Upper lobe of right lung (tissue), 1 donor: Measurements from ENCODE around the gene SERPINB6. TPM values are rescaled to one million over a fixed set of nuclear protein-coding genes. Genes with fewer than 3 reads are reported as not detected.
"Not testable (repeated sequence)": the region's sequence is repeated elsewhere in the genome, so short reads cannot be mapped to it uniquely, and the experiment has no call there.

ENCODE experiments used
- ATAC-seq: fragments of 200-7000 bp; cut with Tn5 transposase; one replicate; pipeline ENCODE4 v1.9.1; 2020; ENCODE audit warnings: mild to moderate bottlenecking, moderate library complexity
- DNase-seq: peaks from one replicate; pipeline ENCODE4 v3.0.0-alpha.2; 2020
- H3K27ac ChIP-seq: fragments of 200-600 bp; one replicate; pipeline ENCODE4 v1.8.0; 2022
- H3K27me3 ChIP-seq: fragments of 200-600 bp; one replicate; pipeline ENCODE4 v1.8.0; 2022; ENCODE audit warnings: mild to moderate bottlenecking
- H3K36me3 ChIP-seq: fragments of 200-600 bp; one replicate; pipeline ENCODE4 v1.8.0; 2022
- H3K4me1 ChIP-seq: fragments of 200-600 bp; one replicate; pipeline ENCODE4 v1.8.0; 2022
- H3K4me3 ChIP-seq: fragments of 200-600 bp; one replicate; pipeline ENCODE4 v1.8.0; 2022; ENCODE audit warnings: mild to moderate bottlenecking
- H3K9me3 ChIP-seq: fragments of 200-600 bp; one replicate; pipeline ENCODE4 v1.8.0; 2022
- intact Hi-C: fragments of 100-400 bp; cut with DNase I; formaldehyde crosslinking; loops from one replicate; pipeline ENCODE4 v1.11.0; 2022
- total RNA-seq: library from RNA; stranded (reverse); fragmentation: NEBNext Ultra II Directional; extraction: Animal tissue kit (Norgen Biotek cat#: 25700); gene quantifications from one replicate; pipeline ENCODE4 v1.2.1, GENCODE V29; 2021
- TF ChIP-seq, protein P1 (sequence below): fragments of 200-600 bp; IDR thresholded peaks from one replicate; pipeline ENCODE4 v1.8.0; 2022; ENCODE audit warnings: antibody characterized with exemption
- donor health status: DM: no; HTN: yes; CAD: no; lungs with severe emphysema.

Gene SERPINB6
- total RNA-seq, 1 donor from 2014 or later = 157 TPM

GRCh38 chr6:3009930-3010329 is 38.6 kb upstream of the SERPINB6 start:
- no peak for DNase-seq
- TF ChIP-seq, protein P1, sequence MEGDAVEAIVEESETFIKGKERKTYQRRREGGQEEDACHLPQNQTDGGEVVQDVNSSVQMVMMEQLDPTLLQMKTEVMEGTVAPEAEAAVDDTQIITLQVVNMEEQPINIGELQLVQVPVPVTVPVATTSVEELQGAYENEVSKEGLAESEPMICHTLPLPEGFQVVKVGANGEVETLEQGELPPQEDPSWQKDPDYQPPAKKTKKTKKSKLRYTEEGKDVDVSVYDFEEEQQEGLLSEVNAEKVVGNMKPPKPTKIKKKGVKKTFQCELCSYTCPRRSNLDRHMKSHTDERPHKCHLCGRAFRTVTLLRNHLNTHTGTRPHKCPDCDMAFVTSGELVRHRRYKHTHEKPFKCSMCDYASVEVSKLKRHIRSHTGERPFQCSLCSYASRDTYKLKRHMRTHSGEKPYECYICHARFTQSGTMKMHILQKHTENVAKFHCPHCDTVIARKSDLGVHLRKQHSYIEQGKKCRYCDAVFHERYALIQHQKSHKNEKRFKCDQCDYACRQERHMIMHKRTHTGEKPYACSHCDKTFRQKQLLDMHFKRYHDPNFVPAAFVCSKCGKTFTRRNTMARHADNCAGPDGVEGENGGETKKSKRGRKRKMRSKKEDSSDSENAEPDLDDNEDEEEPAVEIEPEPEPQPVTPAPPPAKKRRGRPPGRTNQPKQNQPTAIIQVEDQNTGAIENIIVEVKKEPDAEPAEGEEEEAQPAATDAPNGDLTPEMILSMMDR = no peak
- Histone ChIP-seq H3K4me3 (no peak overlapping the region), H3K36me3 (peaks cover 64% of the 10 kb centered on the region), H3K4me1 (no peaks in the 10 kb centered on the region), H3K27me3 (no peaks in the 10 kb centered on the region), H3K27ac (no peak overlapping the region), H3K9me3 (peaks cover 15% of the 10 kb centered on the region)
- intact Hi-C loops = no loop called here
- no peak for ATAC-seq

GRCh38 chr6:3008712-3009265 is 37.4 kb upstream of the SERPINB6 start:
- DNase-seq, H3K4me3 ChIP-seq, H3K27me3 ChIP-seq, H3K4me1 ChIP-seq, ATAC-seq, H3K27ac ChIP-seq, intact Hi-C loops: not testable (repeated sequence)
- peaks cover 15% of the 10 kb centered on the region for H3K9me3 ChIP-seq
- peaks cover 61% of the 10 kb centered on the region for H3K36me3 ChIP-seq

GRCh38 chr6:3007571-3007970 is 36.2 kb upstream of the SERPINB6 start:
- no peak overlapping the region for H3K27ac ChIP-seq
- H3K36me3 ChIP-seq = peaks cover 61% of the 10 kb centered on the region
- TF ChIP-seq, protein P1 = no peak
- peaks cover 15% of the 10 kb centered on the region for H3K9me3 ChIP-seq
- ATAC-seq = no peak
- no peaks in the 10 kb centered on the region for H3K4me1 ChIP-seq
- intact Hi-C loops = no loop called here
- H3K4me3 ChIP-seq = no peak overlapping the region
- no peak for DNase-seq
- no peaks in the 10 kb centered on the region for H3K27me3 ChIP-seq

DNA sequence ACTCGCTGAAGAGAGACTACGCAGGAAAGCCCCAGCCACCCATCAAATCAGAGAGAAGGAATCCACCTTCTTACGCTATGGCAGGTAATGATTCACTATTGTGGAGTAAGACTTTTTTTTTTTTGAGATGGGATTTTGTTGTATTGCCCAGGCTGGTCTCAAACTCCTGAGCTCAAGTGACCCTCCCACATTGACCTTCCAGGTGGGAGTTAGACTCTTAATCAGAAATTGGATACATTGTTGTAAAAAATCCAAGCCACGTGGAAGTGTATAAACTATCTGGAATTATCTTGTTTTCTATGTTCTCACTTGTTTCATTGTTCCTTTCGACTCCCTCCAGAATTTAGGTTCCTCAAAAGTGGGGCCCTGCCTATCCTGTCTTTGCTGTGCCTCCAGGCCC is 35.1 kb upstream of the SERPINB6 start:
- no peak for DNase-seq
- no peak overlapping the region for H3K4me3 ChIP-seq
- H3K27me3 ChIP-seq = no peaks in the 10 kb centered on the region
- no peaks in the 10 kb centered on the region for H3K4me1 ChIP-seq
- peaks cover 6% of the 10 kb centered on the region for H3K9me3 ChIP-seq
- intact Hi-C loops = no loop called here
- peaks cover 61% of the 10 kb centered on the region for H3K36me3 ChIP-seq
- no peak for ATAC-seq
- TF ChIP-seq, protein P1 = no peak
- H3K27ac ChIP-seq = no peak overlapping the region

GRCh38 chr6:3005874-3006273 is 34.5 kb upstream of the SERPINB6 start:
- ATAC-seq (no peak), DNase-seq (peak; percentile 43)
- intact Hi-C loops = no loop called here
- Histone ChIP-seq H3K27ac (no peak overlapping the region), H3K4me3 (no peak overlapping the region), H3K4me1 (no peaks in the 10 kb centered on the region), H3K27me3 (no peaks in the 10 kb centered on the region), H3K36me3 (peaks cover 56% of the 10 kb centered on the region), H3K9me3 (no peaks in the 10 kb centered on the region)
- TF ChIP-seq, protein P1 = no peak

GRCh38 chr6:3005077-3005476 is 33.7 kb upstream of the SERPINB6 start:
- no peak overlapping the region for H3K27ac ChIP-seq
- intact Hi-C loops = no loop called here
- DNase-seq = no peak
- no peaks in the 10 kb centered on the region for H3K27me3 ChIP-seq
- H3K4me1 ChIP-seq = peaks cover 4% of the 10 kb centered on the region
- no peaks in the 10 kb centered on the region for H3K9me3 ChIP-seq
- H3K4me3 ChIP-seq = no peak overlapping the region
- TF ChIP-seq, protein P1 = no peak
- no peak for ATAC-seq
- H3K36me3 ChIP-seq = peaks cover 48% of the 10 kb centered on the region

GRCh38 chr6:3003226-3003625 is 31.9 kb upstream of the SERPINB6 start:
- H3K9me3 ChIP-seq, ATAC-seq, H3K27ac ChIP-seq, DNase-seq, H3K27me3 ChIP-seq, H3K4me3 ChIP-seq, intact Hi-C loops: not testable (repeated sequence)
- peaks cover 32% of the 10 kb centered on the region for H3K36me3 ChIP-seq
- H3K4me1 ChIP-seq = peaks cover 11% of the 10 kb centered on the region
